ENCODE results near the gene PPP4R4. TPM values are rescaled to one million over a fixed set of nuclear protein-coding genes. Genes with fewer than 3 reads are reported as not detected.

PPP4R4 gene
- total and polyA plus RNA-seq, 12 donors, result 0.08 to 6.2 (median 0.55) TPM

GRCh38 chr14:94162466-94162865, 11.7 kb upstream of the PPP4R4 start:
- 84 to 93% (median 91%) methylated on average over 5 of the region's 5 CpGs for WGBS, 4 donors
- Histone ChIP-seq H3K9me3 (replicated peaks in 1 of 3) (no peaks in the 10 kb centered on the region), H3K36me3 (replicated peaks in 1 of 2) (no peaks in the 10 kb centered on the region), H3K4me3 (no peak overlapping the region), H3K4me1 (replicated peaks in 1 of 2) (peaks cover 0 to 7% of the 10 kb centered on the region in 2 donors), H3K27me3 (no peaks in the 10 kb centered on the region), H3K27ac (no peak overlapping the region)
- DNase-seq, result no peak
- no peak for TF ChIP-seq POLR2A (IDR thresholded peaks at IDR 0.05)
- no peak for TF ChIP-seq CTCF (IDR thresholded peaks at IDR 0.05)
- intact Hi-C loops (cut with DNase I), result no loop called here

DNA sequence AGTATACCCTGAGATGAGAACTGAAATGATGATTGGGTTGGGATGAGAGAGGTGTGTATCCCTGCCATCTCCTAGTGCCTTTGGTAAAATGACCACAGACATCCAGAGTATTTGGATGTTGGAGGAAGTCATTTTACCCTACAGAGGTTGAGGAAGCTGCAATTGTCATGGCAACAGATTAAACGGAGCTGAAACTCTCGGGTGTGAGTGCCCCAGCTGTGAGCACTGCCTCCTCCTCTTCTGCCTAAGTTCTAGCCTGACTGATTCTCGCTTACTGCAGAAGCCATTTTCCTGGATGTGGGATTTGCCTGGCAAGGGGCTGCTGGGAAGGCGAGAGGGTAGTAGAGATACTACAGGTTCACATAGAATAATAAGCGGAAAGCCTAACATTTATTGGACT, 10.3 kb upstream of the PPP4R4 start:
- no peak for TF ChIP-seq POLR2A (IDR thresholded peaks at IDR 0.05)
- TF ChIP-seq CTCF (IDR thresholded peaks at IDR 0.05), result no peak
- H3K36me3 ChIP-seq (replicated peaks in 1 of 2), result no peaks in the 10 kb centered on the region
- 71 to 79% (median 73%) methylated on average over 5 of the region's 5 CpGs for WGBS, 4 donors

GRCh38 chr14:94164685-94165431, 9.3 kb upstream of the PPP4R4 start:
- H3K27me3 ChIP-seq, result no peaks in the 10 kb centered on the region
- no peak for DNase-seq
- H3K36me3 ChIP-seq (replicated peaks in 1 of 2), result no peaks in the 10 kb centered on the region
- no peaks in the 10 kb centered on the region for H3K9me3 ChIP-seq (replicated peaks in 1 of 3)
- intact Hi-C loops (cut with DNase I), result no loop called here
- TF ChIP-seq CTCF (IDR thresholded peaks at IDR 0.05) (no peak), POLR2A (IDR thresholded peaks at IDR 0.05) (no peak)
- peaks cover 0 to 7% of the 10 kb centered on the region in 2 donors for H3K4me1 ChIP-seq (replicated peaks in 1 of 2)
- WGBS, 4 donors, result 47 to 59% (median 55%) methylated on average over 23 to 26 of the region's 26 CpGs
- no peak overlapping the region for H3K4me3 ChIP-seq
- no peak overlapping the region for H3K27ac ChIP-seq

More for the DNA sequence above, 10.3 kb upstream of the PPP4R4 start:
- no peaks in the 10 kb centered on the region for H3K27me3 ChIP-seq
- no peaks in the 10 kb centered on the region for H3K9me3 ChIP-seq (replicated peaks in 1 of 3)
- no peak for DNase-seq
- H3K4me3 ChIP-seq, result no peak overlapping the region
- peaks cover 0 to 7% of the 10 kb centered on the region in 2 donors for H3K4me1 ChIP-seq (replicated peaks in 1 of 2)
- H3K27ac ChIP-seq, result no peak overlapping the region
- intact Hi-C loops (cut with DNase I), result no loop called here

DNA sequence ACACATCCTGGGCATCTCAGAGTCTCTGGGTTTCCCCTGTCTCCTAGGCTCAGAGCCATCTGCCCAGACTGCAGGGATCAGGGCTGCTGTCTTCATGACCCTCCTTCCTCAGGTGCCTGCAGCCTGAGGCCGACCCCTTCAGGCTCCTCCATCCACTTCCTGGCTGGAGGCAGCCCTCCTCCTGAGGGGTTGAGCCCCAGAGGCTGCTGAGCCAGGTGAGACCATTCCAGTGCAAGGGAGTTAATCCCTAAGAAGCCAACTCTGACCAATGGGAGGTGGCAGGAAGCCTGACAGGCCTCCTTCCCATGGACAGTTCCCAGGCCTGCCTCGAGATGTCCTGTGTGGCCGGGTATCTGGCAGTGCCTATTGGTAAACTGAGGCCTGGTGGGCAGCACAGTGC, 8.4 kb upstream of the PPP4R4 start:
- TF ChIP-seq POLR2A (IDR thresholded peaks at IDR 0.05) (no peak), CTCF (IDR thresholded peaks at IDR 0.05) (no peak)
- 84 to 92% (median 88%) methylated on average over 1 to 3 of the region's 3 CpGs for WGBS, 4 donors
- intact Hi-C loops (cut with DNase I), result no loop called here

More for the DNA sequence above, 8.4 kb upstream of the PPP4R4 start:
- no peak overlapping the region for H3K27ac ChIP-seq
- no peak for DNase-seq
- no peak overlapping the region for H3K4me3 ChIP-seq
- no peaks in the 10 kb centered on the region for H3K36me3 ChIP-seq (replicated peaks in 1 of 2)
- H3K27me3 ChIP-seq, result no peaks in the 10 kb centered on the region
- peaks cover 0 to 7% of the 10 kb centered on the region in 2 donors for H3K4me1 ChIP-seq (replicated peaks in 1 of 2)
- no peaks in the 10 kb centered on the region for H3K9me3 ChIP-seq (replicated peaks in 1 of 3)
